ENCODE measurements around the gene SUMO4.
"Not testable (repeated sequence)": the region's sequence is repeated elsewhere in the genome, so short reads cannot be mapped to it uniquely, and the experiment has no call there.

SUMO4 gene

DNA sequence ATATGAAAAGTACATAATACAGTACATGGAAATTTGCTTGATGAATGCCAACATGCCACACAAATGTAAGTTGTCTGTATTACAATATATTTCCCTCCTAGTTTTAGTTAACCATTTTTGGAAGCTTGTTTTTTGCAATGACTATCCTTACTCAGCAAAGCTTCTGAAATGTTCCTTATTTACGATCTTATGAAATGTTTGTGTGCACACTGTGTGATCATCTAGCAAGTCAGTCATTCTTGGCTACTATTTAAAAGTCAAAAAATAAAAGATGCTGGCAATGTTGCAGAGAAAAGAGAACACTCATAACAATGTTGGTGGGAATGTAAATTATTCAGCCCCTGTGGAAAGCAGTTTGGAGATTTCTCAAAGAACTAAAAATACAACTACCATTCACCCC lies 33.8 kb downstream of the SUMO4 start:
- DNase-seq: no peak

DNA sequence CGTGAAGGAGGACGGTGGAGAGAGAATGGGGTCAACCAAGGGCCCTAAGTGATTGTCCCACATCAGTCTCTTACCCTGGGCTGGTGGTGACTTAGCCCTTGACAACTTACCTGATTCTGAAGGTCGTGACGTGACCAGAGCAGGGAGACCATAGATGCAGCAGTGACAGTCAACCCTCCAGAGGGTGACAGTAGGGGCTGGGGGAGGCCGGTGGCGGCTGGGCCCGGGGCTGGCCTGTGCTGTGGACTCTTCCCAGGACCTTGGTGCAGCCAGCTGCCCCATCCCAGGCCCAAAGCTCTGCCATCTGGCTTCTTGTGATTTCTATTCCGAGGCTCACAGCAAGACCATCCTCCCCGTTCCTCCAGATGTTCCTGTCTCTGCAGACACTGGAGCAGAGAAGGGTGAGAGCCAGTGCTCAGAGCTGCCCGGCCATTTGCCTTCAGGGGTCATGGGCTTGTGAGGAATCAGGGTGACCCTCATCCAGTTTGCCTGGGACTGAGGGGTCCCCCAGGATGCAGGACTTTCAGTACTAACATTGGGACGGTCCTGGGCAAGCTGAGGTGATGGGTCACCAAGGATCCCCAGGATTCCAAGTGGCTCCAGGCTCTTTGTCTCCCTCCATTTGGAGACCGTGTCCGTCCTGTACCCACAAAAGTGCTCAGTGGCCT lies 36.0 kb downstream of the SUMO4 start:
- peak; percentile 48 for DNase-seq

DNA sequence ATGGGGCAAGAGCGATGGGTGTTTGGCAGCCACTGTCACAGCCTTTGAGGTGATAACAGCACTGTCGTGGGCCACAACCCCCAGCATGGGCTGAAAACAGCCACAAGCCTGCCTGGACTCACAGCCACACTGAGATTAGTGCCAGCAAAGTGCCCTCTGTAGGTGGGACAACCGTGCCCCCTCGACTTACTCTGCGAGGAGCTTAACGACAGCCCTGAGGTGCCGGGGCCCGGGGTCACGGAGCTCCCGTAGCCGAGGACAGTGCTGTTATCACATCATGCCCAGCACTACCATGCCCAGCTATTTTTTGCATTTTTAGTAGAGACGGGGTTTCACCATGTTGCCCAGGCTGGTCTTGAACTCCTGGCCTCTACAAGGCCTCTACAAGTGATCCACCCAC lies 36.6 kb downstream of the SUMO4 start:
- no peak for DNase-seq

DNA sequence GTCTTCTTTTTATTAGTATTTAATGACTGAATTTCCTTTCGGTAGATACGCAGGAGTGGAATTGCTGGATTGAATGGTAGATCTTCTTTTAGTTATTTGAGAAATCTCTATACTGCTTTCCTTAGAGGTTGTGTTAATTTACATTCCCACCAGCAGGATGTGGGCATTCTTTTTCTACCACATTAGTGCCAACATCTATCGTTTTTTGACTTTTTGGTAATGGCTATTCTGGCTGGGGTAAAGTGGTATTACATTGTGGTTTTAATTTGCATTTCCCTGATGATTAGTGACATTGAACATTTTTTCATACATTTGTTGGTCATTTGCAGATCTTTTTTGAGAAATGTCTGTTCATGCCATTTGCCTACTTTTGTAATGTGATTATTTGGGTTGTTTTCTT lies 37.1 kb downstream of the SUMO4 start:
- no peak for DNase-seq

GRCh38 chr6:149438855-149439254 lies 38.8 kb downstream of the SUMO4 start:
- DNase-seq: no peak

GRCh38 chr6:149439626-149440025 lies 39.6 kb downstream of the SUMO4 start:
- DNase-seq: no peak

GRCh38 chr6:149440735-149441671 lies 40.9 kb downstream of the SUMO4 start:
- DNase-seq: no peak

DNA sequence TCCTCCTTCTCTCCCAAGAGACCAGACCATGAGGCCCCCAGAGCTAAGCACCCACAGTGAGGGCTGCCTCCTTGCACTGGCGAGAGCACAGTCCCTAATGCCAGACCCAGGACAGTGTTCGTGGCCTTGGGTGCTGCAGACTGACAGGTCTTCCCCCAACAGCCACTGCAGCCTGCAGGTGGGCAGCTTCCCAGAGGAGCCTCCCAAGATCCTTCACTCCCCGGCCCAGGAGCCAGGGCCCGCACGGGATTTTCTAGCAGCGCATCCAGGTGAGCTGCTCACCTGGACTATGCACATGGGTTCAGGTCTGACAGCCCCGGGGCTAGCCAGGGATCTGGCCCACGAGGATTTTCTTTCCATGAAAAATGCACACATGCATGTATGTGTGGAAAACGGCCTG lies 41.7 kb downstream of the SUMO4 start:
- no peak for DNase-seq

- no peak for DNase-seq
Observed at GRCh38 chr6:149443411-149444181, 43.5 kb downstream of the SUMO4 start.

DNA sequence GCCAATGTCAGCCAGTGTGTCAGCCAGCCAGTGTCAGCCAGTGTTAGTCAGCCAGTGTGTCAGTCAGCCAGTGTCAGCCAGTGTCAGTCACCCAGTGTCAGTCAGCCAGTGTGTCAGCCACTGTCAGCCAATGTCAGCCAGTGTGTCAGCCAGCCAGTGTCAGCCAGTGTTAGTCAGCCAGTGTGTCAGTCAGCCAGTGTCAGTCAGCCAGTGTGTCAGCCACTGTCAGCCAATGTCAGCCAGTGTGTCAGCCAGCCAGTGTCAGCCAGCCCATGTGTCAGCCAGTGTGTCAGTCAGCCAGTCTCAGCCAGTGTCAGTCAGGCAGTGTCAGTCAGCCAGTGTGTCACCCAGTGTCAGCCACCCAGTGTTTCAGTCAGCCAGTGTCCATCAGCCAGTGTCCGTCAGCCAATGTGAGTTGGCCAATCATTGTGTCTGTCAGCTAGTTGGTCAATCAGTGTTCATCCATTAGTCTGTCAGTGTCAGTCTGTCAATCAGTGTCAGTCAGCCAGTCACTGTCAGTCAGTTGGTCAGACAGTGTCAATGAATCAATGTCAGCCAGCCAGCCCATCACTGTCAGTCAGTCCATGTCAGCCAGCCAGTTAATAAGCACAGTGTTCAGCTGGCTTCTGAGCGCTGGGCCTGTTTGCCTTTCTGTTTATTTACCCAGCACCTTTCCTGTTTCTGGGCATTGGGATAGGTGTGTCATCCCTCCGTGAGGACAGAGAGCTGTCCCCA lies 44.5 kb downstream of the SUMO4 start:
- DNase-seq: not testable (repeated sequence)

DNA sequence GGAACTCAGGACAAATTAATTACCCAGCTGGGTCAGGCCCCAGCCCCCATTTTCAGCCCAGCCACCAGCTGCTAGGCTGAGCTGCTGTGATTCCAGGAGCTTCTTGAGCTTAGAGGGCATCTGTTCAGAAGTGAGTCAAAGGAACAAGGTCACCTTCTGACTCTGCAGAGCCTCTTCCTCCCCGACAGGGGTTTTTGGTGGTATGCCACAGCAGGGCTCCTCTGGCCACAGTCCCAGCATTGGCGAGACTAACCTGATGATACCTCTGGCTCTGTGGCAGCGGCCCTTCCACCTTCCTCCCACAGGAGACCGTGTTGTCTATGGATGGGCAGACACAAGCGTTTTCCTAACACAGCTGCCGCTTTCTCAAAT lies 45.0 kb downstream of the SUMO4 start:
- no peak for DNase-seq

DNA sequence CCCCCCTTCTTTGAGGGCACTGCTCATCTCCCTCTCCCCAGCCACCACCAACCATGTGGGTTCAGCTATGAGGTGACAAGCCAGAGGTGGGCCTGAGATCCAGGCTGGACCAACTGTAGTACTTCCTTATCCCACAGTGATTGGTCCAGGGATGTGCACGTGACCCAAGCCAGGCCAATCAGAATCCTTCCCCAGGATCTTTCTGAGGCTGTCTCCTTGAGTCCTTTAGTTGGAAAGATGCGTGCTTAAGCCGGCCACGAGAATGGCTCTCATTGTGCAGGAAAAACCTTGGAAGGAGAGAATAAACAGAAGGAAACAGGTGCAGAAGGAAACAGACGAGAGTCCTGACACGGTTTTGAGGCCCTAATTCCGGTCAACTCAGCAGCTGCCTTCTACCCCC lies 45.5 kb downstream of the SUMO4 start:
- DNase-seq: no peak

- no peak for DNase-seq
Observed at GRCh38 chr6:149446791-149447376, 46.8 kb downstream of the SUMO4 start.

GRCh38 chr6:149448821-149449453 lies 48.9 kb downstream of the SUMO4 start:
- no peak for DNase-seq

GRCh38 chr6:149449831-149450678 lies 50.0 kb downstream of the SUMO4 start:
- DNase-seq: no peak

All from activated CD8-positive, alpha-beta memory T cell treated with anti-CD3 and anti-CD28 coated beads for 24 hours (primary cell).